Lung (tissue), 12 donors: ENCODE data around the gene DUSP6. TPM values are rescaled to one million over a fixed set of nuclear protein-coding genes. Genes with fewer than 3 reads are reported as not detected.

Experiments
- ATAC-seq: fragments of 200-7000 bp; cut with Tn5 transposase; one replicate; pipeline ENCODE4 v1.9.1; 2020; ENCODE audit warnings: moderate number of reproducible peaks; ENCODE audit not compliant: insufficient read depth, low FRiP score
- DNase-seq, 3 donors: peaks; one replicate each; pipeline ENCODE4 v3.0.0-alpha.2; 2013 to 2017
- H3K27ac ChIP-seq, 2 donors: one replicate each; pipeline ENCODE4 v1.5.1; 2013; ENCODE audit warnings: mild to moderate bottlenecking in 2 of 2, moderate library complexity in 2 of 2, control low read depth in 1 of 2, inconsistent platforms in 1 of 2, low read depth in 1 of 2, low read length in 1 of 2
- H3K27me3 ChIP-seq, 3 donors: one replicate each; pipeline ENCODE4 v1.5.1; 2013; ENCODE audit warnings: low read length in 2 of 3; ENCODE audit not compliant: control insufficient read depth in 3 of 3, insufficient read depth in 3 of 3
- H3K36me3 ChIP-seq, 4 donors: one replicate each; pipeline ENCODE4 v1.5.1; 2013; ENCODE audit warnings: low read length in 4 of 4, mild to moderate bottlenecking in 1 of 4, moderate library complexity in 1 of 4; ENCODE audit not compliant: control insufficient read depth in 4 of 4, insufficient read depth in 4 of 4
- H3K4me1 ChIP-seq, 5 donors: one replicate each; pipeline ENCODE4 v1.5.1; 2013; ENCODE audit warnings: low read length in 5 of 5, mild to moderate bottlenecking in 2 of 5, moderate library complexity in 1 of 5; ENCODE audit not compliant: control insufficient read depth in 5 of 5, insufficient read depth in 5 of 5
- H3K4me3 ChIP-seq: one replicate; pipeline ENCODE4 v1.5.1; 2013; ENCODE audit warnings: mild to moderate bottlenecking, control low read depth, moderate library complexity
- H3K9ac ChIP-seq, 2 donors: one replicate each; pipeline ENCODE4 v1.5.1; 2013; ENCODE audit warnings: low read length in 2 of 2, control low read depth in 1 of 2; ENCODE audit not compliant: insufficient read depth in 1 of 2
- H3K9me3 ChIP-seq, 4 donors: one replicate each; pipeline ENCODE4 v1.5.1; 2013; ENCODE audit warnings: low read length in 3 of 4, mild to moderate bottlenecking in 1 of 4, moderate library complexity in 1 of 4; ENCODE audit not compliant: control insufficient read depth in 4 of 4, insufficient read depth in 3 of 4
- CTCF ChIP-seq: IDR thresholded peaks from 2 replicates; pipeline ENCODE4 v1.5.1; 2012; ENCODE audit warnings: mild to moderate bottlenecking; ENCODE audit errors: control extremely low read depth, extremely low read depth
- WGBS, 2 donors: extraction: QIAGEN DNeasy Blood & Tissue Kit; methylation state at CpG; one replicate each; pipeline ENCODE4 v1.1.7; 2013; 5-methylcytosine and 5-hydroxymethylcytosine counted together
- polyA plus RNA-seq, 2 donors: library from polyadenylated mRNA; stranded (reverse); fragments of 200-250 nt; gene quantifications; one replicate each; pipeline ENCODE4 v1.2.1, GENCODE V29; 2013
- total RNA-seq, 2 donors: library from RNA; depleted of rRNA in 1 of 2; stranded (reverse); fragments of >200 nt in 1 of 2; gene quantifications; one replicate each; pipeline ENCODE4 v1.2.1, GENCODE V29; 2014 to 2021
- donor health status: control.
- donor health status: control.
- donor health status: Bipolar disorder and iron deficiency.
- donor health status: healthy.
- donor health status: DM: yes; HTN: yes; CAD: no.

The DUSP6 gene
- total and polyA plus RNA-seq, 4 donors, result 37.8 to 187 (median 155) TPM

- DNase-seq (no peak), ATAC-seq (no peak)
- 29 to 67% methylated on average over 3 of the region's 3 CpGs for WGBS, 2 donors
- peaks cover 0 to 4% (median 0%) of the 10 kb centered on the region in 4 donors for H3K36me3 ChIP-seq
- H3K9me3 ChIP-seq, result no peaks in the 10 kb centered on the region
- H3K4me3 ChIP-seq, result no peak overlapping the region
- H3K9ac ChIP-seq, result no peak overlapping the region
- TF ChIP-seq CTCF, result no peak
- H3K4me1 ChIP-seq, result peaks cover 1 to 15% (median 6%) of the 10 kb centered on the region in 5 donors
- no peaks in the 10 kb centered on the region for H3K27me3 ChIP-seq
- no peak overlapping the region for H3K27ac ChIP-seq
These were observed 18.1 kb upstream of the DUSP6 start for GRCh38 chr12:89370421-89370831.

- Histone ChIP-seq H3K9ac (no peak overlapping the region), H3K4me3 (no peak overlapping the region), H3K27me3 (no peaks in the 10 kb centered on the region), H3K4me1 (peaks cover 1 to 14% (median 6%) of the 10 kb centered on the region in 5 donors), H3K27ac (no peak overlapping the region), H3K36me3 (peaks cover 0 to 4% (median 0%) of the 10 kb centered on the region in 4 donors), H3K9me3 (no peaks in the 10 kb centered on the region)
- WGBS, 2 donors, result 76 to 83% methylated on average over 3 of the region's 3 CpGs
- no peak for ATAC-seq
- DNase-seq, result no peak
- no peak for TF ChIP-seq CTCF
These were observed 16.9 kb upstream of the DUSP6 start for GRCh38 chr12:89369166-89369565.

- H3K27ac ChIP-seq, result no peak overlapping the region
- 72 to 81% methylated on average over 4 of the region's 4 CpGs for WGBS, 2 donors
- H3K36me3 ChIP-seq, result peaks cover 0 to 7% (median 0%) of the 10 kb centered on the region in 4 donors
- no peaks in the 10 kb centered on the region for H3K9me3 ChIP-seq
- no peak for ATAC-seq
- no peaks in the 10 kb centered on the region for H3K27me3 ChIP-seq
- peaks cover 3 to 15% (median 6%) of the 10 kb centered on the region in 5 donors for H3K4me1 ChIP-seq
- no peak for TF ChIP-seq CTCF
- H3K9ac ChIP-seq, result no peak overlapping the region
- no peak for DNase-seq
- no peak overlapping the region for H3K4me3 ChIP-seq
These were observed 16.1 kb upstream of the DUSP6 start for GRCh38 chr12:89368391-89368790.

GRCh38 chr12:89366676-89367364, 14.5 kb upstream of the DUSP6 start:
- DNase-seq (no peak), ATAC-seq (no peak)
- Histone ChIP-seq H3K9me3 (peaks cover 0 to 2% (median 0%) of the 10 kb centered on the region in 4 donors), H3K9ac (no peak overlapping the region), H3K36me3 (peaks cover 0 to 10% (median 3%) of the 10 kb centered on the region in 4 donors), H3K27me3 (no peaks in the 10 kb centered on the region), H3K27ac (no peak overlapping the region), H3K4me3 (no peak overlapping the region), H3K4me1 (peaks cover 0 to 8% (median 0%) of the 10 kb centered on the region in 5 donors)
- TF ChIP-seq CTCF, result no peak
- 91 to 93% methylated on average over 3 of the region's 3 CpGs for WGBS, 2 donors
